Fibroblast of lung (primary cell): ENCODE results near the gene RGS7. TPM values are rescaled to one million over a fixed set of nuclear protein-coding genes. Genes with fewer than 3 reads are reported as not detected.

ENCODE experiments used
- DNase-seq, 2 donors: peaks; one replicate each; pipeline versions ENCODE4 v3.0.0 to v3.0.0-alpha.2; 2010; ENCODE audit warnings: low read depth in 2 of 2
- H2AFZ ChIP-seq: 2 replicates; pipeline ENCODE4 v1.5.1; 2012; ENCODE audit warnings: low read length, control low read depth, inconsistent platforms
- H3K27ac ChIP-seq: 2 replicates; pipeline ENCODE4 v1.5.1; 2011; ENCODE audit warnings: low read length, control low read depth; ENCODE audit not compliant: insufficient read depth
- H3K27me3 ChIP-seq: 2 replicates; pipeline ENCODE4 v1.5.1; 2011; ENCODE audit warnings: mild to moderate bottlenecking, low read length; ENCODE audit not compliant: control insufficient read depth, insufficient read depth
- H3K36me3 ChIP-seq: 2 replicates; pipeline ENCODE4 v1.5.1; 2011; ENCODE audit warnings: low read length; ENCODE audit not compliant: control insufficient read depth, insufficient read depth
- H3K4me1 ChIP-seq: 2 replicates; pipeline ENCODE4 v1.5.1; 2011; ENCODE audit warnings: low read length; ENCODE audit not compliant: control insufficient read depth, insufficient read depth; ENCODE audit errors: extremely low read depth
- H3K4me2 ChIP-seq: 2 replicates; pipeline ENCODE4 v1.5.1; 2011; ENCODE audit warnings: low read length, control low read depth; ENCODE audit not compliant: insufficient read depth; ENCODE audit errors: extremely low read depth
- H3K4me3 ChIP-seq, 4 experiments: fragments of 200-600 bp in 1 of 4; sonication (generic) in 1 of 4; replicated peaks in 1 of 4; 2 replicates each; pipeline ENCODE4 v1.5.1; 2011 to 2016; ENCODE audit warnings: low read length in 4 of 4, low read depth in 3 of 4, mild to moderate bottlenecking in 3 of 4, control low read depth in 2 of 4, inconsistent platforms in 1 of 4, mixed read lengths in 1 of 4; ENCODE audit not compliant: insufficient read depth in 1 of 4; ENCODE audit errors: control extremely low read depth in 1 of 4
- H3K79me2 ChIP-seq: 2 replicates; pipeline ENCODE4 v1.5.1; 2012; ENCODE audit warnings: mild to moderate bottlenecking, low read length, inconsistent platforms; ENCODE audit not compliant: control insufficient read depth, insufficient read depth
- H3K9ac ChIP-seq: 2 replicates; pipeline ENCODE4 v1.5.1; 2011; ENCODE audit warnings: mild to moderate bottlenecking, low read length, control low read depth; ENCODE audit not compliant: insufficient read depth
- H3K9me3 ChIP-seq: 2 replicates; pipeline ENCODE4 v1.5.1; 2012; ENCODE audit warnings: low read depth, low read length; ENCODE audit not compliant: control insufficient read depth, insufficient read depth
- H4K20me1 ChIP-seq: 2 replicates; pipeline ENCODE4 v1.5.1; 2011; ENCODE audit warnings: low read length; ENCODE audit not compliant: control insufficient read depth, insufficient read depth; ENCODE audit errors: extremely low read depth
- CTCF ChIP-seq, 2 donors: IDR thresholded peaks in 1 of 2; conservative IDR thresholded peaks in 1 of 2; 1 replicate in 1 of 2; 2 replicates in 1 of 2; pipeline ENCODE4 v1.5.1; 2011 to 2012; ENCODE audit warnings: low read length in 2 of 2, control low read depth in 1 of 2, inconsistent platforms in 1 of 2, low read depth in 1 of 2, mild to moderate bottlenecking in 1 of 2
- EZH2 ChIP-seq: IDR thresholded peaks from 2 replicates; pipeline ENCODE4 v1.5.1; 2012; ENCODE audit warnings: low read length, control low read depth, mild to moderate bottlenecking; ENCODE audit errors: missing control alignments
- polyA plus RNA-seq, 2 donors: library from polyadenylated mRNA; depleted of rRNA in 1 of 2; stranded (reverse) in 1 of 2; unstranded in 1 of 2; fragments of >200 nt; gene quantifications; 2 replicates each; pipeline ENCODE4 v1.2.1, GENCODE V29; 2011 to 2012; ENCODE audit warnings: missing spikeins in 1 of 2
- total RNA-seq: library from RNA; depleted of rRNA; stranded (reverse); fragments of >200 nt; gene quantifications from 2 replicates; pipeline ENCODE4 v1.2.1, GENCODE V29; 2014

RGS7 gene
- total and polyA plus RNA-seq, 2 donors (not counting 1 experiment from before 2014, with no cell fraction given): 3.6 to 4.2 TPM

- no peak overlapping the region for H3K4me3 ChIP-seq
- no peaks in the 10 kb centered on the region for H3K4me1 ChIP-seq
- no peaks in the 10 kb centered on the region for H3K27me3 ChIP-seq
- no peak for TF ChIP-seq EZH2
- H3K4me2 ChIP-seq: no peak overlapping the region
- no peaks in the 10 kb centered on the region for H3K36me3 ChIP-seq
- no peak for DNase-seq
- H2AFZ ChIP-seq: no peak overlapping the region
- H3K9me3 ChIP-seq: no peaks in the 10 kb centered on the region
- no peaks in the 10 kb centered on the region for H3K79me2 ChIP-seq
- no peak overlapping the region for H3K9ac ChIP-seq
- no peak overlapping the region for H3K27ac ChIP-seq
- H4K20me1 ChIP-seq: no peaks in the 10 kb centered on the region
Measured at GRCh38 chr1:241389400-241389799, 32.4 kb upstream of the RGS7 start.

GRCh38 chr1:241387216-241387615 lies 30.2 kb upstream of the RGS7 start:
- Histone ChIP-seq H3K4me3 (no peak overlapping the region), H3K4me1 (no peaks in the 10 kb centered on the region), H3K9ac (no peak overlapping the region), H3K27me3 (no peaks in the 10 kb centered on the region), H3K36me3 (no peaks in the 10 kb centered on the region), H3K27ac (no peak overlapping the region), H3K4me2 (no peak overlapping the region), H2AFZ (no peak overlapping the region), H4K20me1 (no peaks in the 10 kb centered on the region), H3K9me3 (no peaks in the 10 kb centered on the region), H3K79me2 (no peaks in the 10 kb centered on the region)
- TF ChIP-seq CTCF (conservative IDR thresholded peaks at IDR 0.05 in 1 of 2, IDR thresholded peaks at IDR 0.05 in 1 of 2; ENCODE audit: low read depth in 1 of 2, low read length in 2 of 2): no peak
- no peak for TF ChIP-seq EZH2
- no peak for DNase-seq

- Histone ChIP-seq H4K20me1 (no peaks in the 10 kb centered on the region), H3K4me2 (no peak overlapping the region), H3K27me3 (peaks cover 4% of the 10 kb centered on the region), H3K4me1 (no peaks in the 10 kb centered on the region), H3K9me3 (no peaks in the 10 kb centered on the region), H3K9ac (no peak overlapping the region), H2AFZ (no peak overlapping the region), H3K4me3 (no peak overlapping the region), H3K36me3 (no peaks in the 10 kb centered on the region), H3K79me2 (no peaks in the 10 kb centered on the region), H3K27ac (no peak overlapping the region)
- TF ChIP-seq CTCF (conservative IDR thresholded peaks at IDR 0.05 in 1 of 2, IDR thresholded peaks at IDR 0.05 in 1 of 2; ENCODE audit: low read depth in 1 of 2, low read length in 2 of 2) (no peak), EZH2 (no peak)
- DNase-seq: no peak
Measured at GRCh38 chr1:241376701-241377100, 19.7 kb upstream of the RGS7 start.
